Right lobe of liver (tissue), 4 donors: ENCODE data around the gene GNAI3.

Experiments
- POLR2A ChIP-seq: fragments of 450-650 bp; IDR thresholded peaks from one replicate; pipeline ENCODE4 v1.6.1; 2017; ENCODE audit warnings: antibody characterized with exemption, mild to moderate bottlenecking
- TF ChIP-seq, protein P1 (sequence below), 4 donors: fragments of 200-600 bp in 3 of 4; fragments of 450-650 bp in 1 of 4; IDR thresholded peaks; one replicate each; pipeline versions ENCODE4 v1.5.1 to v1.8.0; 2016 to 2022; ENCODE audit warnings: antibody characterized with exemption in 4 of 4, mild to moderate bottlenecking in 2 of 4
- donor health status: DM: no; HTN: no; CAD: no.
- donor health status: DM: no; HTN: no; CAD: no.
- donor health status: DM: no; HTN: yes; CAD: no.

DNA sequence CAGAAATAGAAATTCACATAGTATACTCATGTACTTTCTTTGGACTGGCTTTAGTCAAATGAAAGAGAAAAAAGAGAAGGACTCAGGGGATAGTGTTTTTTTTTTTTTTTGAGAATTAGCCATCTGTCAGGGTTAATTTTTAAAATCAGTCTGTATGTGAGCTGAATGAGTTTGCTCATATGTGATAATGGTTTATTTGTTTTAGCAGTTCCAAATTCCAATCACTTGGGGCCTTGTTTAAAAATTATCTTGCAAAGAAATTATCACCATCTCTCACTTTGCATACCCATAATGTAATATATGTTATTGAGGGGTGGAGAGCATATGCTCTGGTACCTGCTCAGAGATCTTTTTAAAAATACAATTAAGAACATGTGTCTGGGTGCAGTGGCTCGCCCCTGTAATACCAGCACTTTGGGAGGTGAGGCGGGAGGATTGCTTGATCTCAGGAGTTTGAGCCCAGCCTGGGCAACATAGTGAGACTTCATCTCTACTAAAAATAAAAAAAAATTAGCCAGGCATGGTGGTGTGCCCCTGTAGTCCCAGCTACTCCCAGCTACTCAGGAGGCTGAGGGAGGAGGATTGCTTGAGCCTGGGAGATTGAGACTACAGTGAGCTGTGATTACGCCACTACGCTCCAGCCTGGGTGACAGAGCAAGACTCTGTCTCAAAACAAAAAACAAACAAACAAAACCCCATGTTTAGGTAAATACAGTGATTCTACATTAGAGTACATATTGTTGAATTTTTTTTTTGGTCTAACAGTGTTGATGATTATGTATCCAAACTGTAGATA is 19.7 kb downstream of the GNAI3 start:
- TF ChIP-seq, protein P1, sequence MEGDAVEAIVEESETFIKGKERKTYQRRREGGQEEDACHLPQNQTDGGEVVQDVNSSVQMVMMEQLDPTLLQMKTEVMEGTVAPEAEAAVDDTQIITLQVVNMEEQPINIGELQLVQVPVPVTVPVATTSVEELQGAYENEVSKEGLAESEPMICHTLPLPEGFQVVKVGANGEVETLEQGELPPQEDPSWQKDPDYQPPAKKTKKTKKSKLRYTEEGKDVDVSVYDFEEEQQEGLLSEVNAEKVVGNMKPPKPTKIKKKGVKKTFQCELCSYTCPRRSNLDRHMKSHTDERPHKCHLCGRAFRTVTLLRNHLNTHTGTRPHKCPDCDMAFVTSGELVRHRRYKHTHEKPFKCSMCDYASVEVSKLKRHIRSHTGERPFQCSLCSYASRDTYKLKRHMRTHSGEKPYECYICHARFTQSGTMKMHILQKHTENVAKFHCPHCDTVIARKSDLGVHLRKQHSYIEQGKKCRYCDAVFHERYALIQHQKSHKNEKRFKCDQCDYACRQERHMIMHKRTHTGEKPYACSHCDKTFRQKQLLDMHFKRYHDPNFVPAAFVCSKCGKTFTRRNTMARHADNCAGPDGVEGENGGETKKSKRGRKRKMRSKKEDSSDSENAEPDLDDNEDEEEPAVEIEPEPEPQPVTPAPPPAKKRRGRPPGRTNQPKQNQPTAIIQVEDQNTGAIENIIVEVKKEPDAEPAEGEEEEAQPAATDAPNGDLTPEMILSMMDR (IDR thresholded peaks at IDR 0.05) = peak in 2 of 4 donors; percentile 6 to 8
- no peak for TF ChIP-seq POLR2A
